Hepatic stellate cell (primary cell): ENCODE data around the gene DTNA.

ENCODE experiments used
- DNase-seq: peaks from one replicate; pipeline ENCODE4 v3.0.0; 2011; ENCODE audit warnings: low spot score

The DTNA gene

DNA sequence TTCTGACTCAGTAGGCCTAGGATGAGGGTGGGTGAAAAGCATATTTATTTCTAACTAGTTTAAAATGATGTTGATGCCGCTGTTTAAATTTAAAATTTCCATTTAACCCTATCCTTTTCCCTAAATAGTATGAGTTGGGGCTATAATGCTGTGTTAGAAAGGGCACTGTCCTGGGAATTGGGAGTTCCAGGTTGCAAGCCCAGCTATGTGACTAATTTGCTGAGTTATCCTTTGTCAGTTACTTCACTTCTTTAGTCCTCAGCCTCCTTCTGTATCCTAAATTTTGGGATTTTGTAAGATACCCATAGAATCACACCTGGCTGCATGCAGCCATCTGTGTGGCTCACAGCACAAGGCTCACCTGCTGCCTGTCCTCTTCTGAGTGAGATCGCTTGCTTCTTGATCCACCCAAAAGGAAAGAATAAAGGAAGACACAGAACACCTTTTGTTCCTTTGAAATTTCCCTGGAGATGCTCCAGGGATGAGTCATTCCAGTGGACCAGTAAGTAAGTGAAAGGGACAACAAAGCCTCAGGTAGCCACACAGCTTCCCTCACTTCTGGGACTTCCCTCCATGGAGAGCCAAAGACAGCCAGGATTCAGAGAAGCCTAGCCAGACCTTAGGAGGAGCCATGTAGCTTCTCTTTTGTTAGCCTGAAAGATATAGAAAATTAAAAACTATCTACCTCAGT is 97.2 kb downstream of the DTNA start:
- no peak for DNase-seq

DNA sequence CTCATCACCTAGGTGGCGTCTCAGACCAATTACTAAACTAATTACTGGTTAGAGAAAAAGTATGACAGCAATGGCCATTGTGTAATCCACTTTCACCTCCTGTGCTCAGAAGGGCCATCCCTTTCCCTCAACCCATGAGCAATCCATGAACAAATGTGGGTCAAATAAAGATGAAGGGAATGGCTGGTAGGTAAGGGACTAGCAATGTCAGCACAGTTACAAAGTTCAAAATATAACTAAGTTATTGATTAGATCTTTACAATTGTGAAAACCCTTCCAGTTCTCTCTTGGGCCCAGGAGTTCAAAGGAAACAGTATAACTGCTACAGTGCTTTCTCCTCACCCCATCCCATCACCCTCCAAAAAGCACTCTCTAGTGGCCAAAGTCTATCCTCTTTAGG is 98.3 kb downstream of the DTNA start:
- no peak for DNase-seq

- DNase-seq: no peak
Measured at GRCh38 chr18:34809451-34810072, 99.5 kb downstream of the DTNA start.

DNA sequence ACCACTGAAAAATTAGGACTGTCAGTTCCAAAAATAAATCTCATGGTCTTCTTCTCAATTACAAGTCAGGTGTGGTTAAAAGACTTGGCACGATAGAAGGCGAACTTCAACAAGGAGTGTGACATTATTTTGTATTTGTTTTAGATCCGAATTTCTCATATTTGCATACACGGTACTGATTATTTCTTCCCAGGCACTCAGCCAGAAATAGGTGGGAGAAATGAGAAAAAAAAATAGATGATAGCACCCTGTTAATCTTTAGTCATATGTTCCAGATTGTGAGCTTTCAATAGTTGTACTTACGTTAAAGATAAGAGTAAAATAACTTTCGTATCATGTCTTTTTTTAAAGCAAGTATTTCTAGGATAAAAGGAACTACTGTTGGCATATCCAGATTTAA is 106.1 kb downstream of the DTNA start:
- DNase-seq: no peak

DNA sequence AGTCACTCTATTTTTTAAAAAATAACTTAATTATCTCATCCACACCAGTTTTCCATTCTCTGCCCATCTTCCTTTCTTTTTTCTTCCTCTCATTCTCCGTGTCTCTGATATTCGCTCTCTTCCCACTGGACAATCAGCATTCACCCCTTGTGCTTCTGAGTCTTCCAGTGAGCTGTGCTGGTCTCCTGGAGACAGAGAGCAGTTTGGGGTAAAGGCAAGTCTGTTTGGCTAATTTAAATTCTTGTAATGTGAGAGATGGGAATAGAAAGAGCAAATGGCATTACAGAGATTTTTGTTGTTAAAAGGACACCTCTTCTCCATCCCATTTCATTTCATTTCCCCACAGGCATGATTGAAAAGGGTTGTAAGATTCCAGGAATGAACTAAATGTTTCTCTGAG is 107.5 kb downstream of the DTNA start:
- no peak for DNase-seq

DNA sequence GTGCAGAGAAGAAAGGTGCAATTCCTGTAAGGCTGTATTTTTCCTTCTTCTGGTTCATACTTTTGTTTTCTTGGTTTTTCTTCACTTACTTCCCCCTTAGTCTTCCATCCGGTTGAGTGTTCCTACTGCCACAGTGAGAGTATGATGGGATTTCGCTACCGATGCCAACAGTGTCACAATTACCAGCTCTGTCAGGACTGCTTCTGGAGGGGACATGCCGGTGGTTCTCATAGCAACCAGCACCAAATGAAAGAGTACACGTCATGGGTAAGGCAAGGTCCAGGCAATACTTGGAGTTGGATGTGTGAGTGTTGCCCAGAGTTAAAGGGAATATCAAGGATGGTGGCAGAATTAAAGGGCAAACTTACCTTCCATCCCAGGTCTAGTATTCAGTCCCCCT is 108.0 kb downstream of the DTNA start:
- no peak for DNase-seq

GRCh38 chr18:34820360-34821065 is 110.4 kb downstream of the DTNA start:
- no peak for DNase-seq

DNA sequence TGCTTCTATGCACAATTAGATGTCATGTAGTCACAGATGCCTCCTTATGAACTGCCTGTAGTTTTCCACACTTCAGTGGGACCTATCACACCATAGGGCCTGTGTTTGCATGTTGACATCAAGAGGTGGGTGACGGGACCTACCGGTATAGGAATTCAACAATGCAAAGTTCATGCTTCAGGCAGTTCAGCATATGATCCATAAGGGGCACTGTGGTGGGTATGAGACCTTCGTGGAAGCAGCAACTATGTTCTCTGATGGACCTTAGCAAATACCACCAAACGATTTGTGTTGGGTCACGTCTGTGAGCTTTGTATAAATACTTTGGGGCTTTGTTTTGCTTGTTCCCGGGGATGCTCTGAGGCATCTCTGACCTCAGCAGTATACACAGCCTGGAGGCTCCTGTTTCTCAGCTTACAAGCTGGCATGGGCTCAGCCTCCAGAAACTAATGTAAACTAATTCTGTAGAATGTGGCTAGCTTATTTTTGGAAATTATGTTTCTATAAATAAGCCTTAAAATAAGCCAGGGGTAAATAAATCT is 111.6 kb downstream of the DTNA start:
- DNase-seq: peak; percentile 6

DNA sequence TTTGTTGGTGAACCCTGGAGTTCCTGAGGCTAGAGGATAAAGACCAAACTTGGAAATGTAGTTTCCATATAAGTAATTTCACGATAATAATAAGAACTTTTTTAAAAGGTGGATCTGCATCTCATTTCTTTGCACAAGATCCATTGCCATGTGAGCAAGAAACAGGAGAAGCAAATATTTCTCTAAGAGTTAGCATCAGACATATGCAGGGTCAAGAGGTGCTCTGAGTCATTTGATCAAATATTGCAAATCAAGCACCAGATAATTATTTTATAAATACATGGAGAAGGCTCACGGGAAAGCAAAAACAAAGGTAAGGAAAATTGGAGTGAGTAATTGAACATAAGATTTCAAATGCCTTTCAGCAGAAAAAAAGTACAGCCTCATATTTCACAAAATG is 118.0 kb downstream of the DTNA start:
- no peak for DNase-seq

GRCh38 chr18:34834897-34835296 is 124.8 kb downstream of the DTNA start:
- peak; percentile 15 for DNase-seq

GRCh38 chr18:34835466-34835865 is 125.4 kb downstream of the DTNA start:
- no peak for DNase-seq

DNA sequence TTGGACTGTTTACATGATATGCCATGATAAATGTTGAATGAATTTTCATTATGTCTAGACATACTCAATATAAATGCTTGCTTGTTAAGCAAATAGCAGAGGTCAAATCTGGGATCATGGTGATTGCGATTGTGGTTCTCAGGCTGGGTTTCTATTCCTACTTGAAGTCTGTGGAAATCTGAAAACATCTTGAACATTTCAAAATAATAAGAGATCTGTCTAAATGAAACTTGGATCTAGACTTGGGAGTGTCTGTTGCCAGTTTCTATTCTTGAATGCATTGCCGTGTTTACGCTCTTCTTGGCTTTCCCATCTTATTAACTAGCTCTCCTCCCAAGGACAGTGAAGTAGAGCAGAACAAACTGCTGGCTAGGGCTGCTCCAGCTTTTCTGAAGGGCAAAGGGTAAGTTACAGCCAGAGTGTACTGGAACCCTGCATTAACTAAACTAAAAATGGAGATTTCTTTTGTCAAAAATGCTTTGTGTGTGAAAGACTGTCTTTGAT is 127.7 kb downstream of the DTNA start:
- no peak for DNase-seq

DNA sequence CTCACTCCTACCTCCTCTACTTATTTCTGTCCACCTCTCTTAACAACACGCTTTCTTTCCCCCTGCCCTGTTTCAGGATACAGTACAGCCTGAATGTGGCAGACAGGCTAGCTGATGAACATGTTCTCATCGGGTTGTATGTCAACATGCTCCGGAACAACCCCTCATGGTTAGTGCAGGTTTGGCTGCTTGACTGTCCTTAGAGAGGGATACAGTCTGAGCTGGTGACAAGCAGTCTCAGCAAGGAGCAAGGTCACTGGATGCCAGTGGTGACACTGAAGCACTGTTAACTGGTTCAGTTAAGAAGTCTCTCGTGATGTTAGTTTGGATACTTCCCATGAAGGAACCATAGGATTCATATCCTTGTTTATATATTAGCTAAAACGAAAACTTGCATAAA is 128.6 kb downstream of the DTNA start:
- no peak for DNase-seq

GRCh38 chr18:34840256-34840826 is 130.2 kb downstream of the DTNA start:
- no peak for DNase-seq

DNA sequence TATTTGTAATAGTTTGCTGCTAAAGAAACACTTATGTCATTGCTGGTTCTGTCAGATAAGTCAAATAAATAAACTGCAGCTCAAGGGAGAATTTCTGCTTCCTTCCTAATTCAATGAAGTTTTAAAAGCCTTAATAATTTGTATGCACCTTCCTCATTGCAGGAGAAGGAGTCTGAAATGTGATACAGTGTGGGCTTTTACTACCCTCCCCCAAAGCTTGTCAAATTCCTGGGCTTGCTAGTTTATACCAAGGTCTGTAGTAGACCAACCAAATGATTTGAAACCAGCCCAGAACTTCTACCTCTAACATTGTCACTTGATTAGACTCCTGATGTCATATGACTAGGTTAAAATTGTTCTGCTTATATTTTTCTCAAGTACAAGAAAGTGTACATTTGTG is 131.8 kb downstream of the DTNA start:
- no peak for DNase-seq

DNA sequence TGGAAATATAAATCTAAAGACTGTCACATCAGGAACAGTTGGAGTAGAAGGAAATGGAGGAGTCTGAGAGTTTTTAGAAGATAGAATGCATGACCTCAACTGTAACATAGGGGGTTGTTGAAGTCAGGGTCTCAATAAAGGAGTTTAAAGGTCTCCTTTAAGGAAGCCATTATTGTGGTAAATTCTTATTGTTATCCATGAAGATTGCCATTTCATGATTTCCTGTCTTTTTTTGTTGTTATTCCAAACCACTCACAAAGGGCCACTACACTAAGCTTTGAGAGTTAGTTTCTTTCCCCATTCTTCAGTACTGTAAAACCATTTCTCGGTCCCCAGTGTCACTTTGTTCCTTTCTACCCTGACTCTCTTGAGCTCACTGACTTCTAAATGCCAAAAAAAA is 134.0 kb downstream of the DTNA start:
- DNase-seq: no peak

DNA sequence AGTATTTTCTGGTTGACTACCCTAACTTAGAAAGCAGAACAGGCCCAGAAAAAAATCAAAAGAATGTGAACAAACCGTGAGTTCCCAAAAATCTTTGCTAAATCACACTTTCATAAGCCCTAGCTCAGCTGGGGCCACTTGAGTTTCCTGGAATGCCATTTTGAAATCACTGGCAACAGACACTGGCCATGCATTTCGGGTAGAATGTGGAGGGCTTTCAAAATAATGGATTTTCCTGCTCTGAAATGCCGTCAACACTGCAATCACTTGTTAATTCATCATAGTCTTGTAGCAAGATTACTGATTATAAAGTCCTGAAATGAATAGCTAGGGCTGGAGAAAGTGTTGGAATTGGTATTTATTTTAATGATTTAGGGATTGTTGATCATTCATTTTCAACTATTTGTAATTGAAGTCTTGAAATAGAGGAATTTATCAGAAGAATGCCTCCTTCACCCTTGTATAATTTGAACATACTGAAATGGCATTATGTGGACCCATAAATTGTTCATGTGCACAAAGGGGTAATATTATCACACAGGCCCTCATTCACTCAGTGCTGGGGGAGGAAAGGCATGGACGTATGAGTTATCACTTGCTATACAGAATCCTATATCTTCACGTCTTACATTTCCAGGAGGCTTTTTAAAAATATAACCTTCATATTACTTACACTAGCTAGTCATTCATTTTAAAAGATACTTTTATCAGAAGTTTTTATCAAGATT is 134.8 kb downstream of the DTNA start:
- DNase-seq: no peak

DNA sequence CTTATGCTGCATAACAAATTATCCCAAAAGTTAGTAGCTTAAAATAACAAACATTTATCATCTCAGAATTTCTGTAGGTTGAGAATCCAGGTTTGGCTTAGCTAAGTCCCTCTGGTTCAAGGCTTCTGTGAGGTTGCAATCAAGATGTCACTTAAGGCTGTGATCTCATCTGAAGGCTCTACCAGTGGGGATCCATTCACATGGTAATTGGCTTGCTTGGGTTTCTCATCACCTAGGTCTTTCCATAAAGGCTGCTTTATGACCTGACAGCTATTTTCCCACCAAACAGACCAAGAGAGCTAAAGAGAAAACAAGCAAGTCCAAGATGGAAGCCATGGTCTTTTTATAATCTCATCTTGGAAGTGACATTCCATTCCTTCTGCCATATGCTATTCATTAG is 137.3 kb downstream of the DTNA start:
- no peak for DNase-seq

DNA sequence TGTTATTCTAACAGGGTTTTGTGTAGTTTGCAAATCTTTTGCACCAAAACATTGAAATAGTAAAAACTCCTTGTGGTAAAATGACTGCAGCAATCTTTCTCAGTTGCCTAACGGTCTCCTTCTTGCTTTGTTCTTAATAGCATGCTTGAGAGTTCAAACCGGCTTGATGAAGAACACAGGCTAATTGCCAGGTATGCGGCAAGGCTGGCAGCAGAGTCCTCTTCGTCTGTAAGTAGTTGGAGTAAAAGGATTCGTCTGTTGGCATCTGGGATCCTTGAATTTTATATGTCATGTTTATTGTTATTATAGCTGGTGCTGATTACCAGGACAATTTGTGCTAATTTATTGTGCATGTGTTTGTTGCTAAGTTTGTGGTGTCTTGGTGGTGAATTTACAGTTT is 138.1 kb downstream of the DTNA start:
- DNase-seq: no peak

DNA sequence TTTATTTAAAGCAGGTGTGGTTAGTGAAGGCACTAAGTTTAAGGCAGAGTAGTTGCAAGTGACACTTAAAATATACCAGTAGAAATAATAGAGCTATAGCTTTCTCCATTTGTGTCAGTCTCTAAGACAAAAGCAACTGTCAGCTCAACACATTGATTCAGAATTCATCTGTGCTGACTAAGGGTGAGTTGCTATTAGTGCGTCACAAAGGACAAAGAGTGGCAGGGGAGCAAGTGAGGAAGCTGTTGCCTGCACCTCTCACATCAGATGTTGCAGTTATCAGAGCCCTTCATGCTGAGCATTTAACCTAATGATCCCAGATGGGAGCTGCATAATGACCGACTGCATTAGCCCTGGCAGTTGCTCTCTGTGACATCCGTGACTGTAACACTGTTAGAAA is 138.6 kb downstream of the DTNA start:
- DNase-seq: no peak

DNA sequence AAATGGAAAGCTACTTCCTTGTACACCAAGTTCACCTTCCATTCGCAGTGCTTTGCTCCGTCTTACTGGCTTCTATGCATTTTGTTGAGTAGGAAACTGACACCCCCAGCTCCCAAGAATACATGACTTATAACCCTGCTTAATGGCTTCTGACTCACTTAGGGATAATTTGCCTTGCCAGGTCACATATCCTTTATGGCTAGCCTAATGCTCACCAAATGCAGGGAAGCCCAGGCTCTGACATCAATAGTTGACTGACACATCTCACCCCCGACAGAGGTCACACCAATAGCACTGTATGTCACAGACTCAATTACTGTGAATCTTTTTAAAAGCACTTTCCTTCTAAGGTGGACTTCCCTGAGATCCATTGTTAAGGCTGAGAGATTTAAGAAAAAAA is 147.2 kb downstream of the DTNA start:
- no peak for DNase-seq

- DNase-seq: no peak
Measured at GRCh38 chr18:34858188-34858587, 148.1 kb downstream of the DTNA start.
